ENCODE data around the gene ABHD16A. TPM values are rescaled to one million over a fixed set of nuclear protein-coding genes. Genes with fewer than 3 reads are reported as not detected.

ABHD16A gene
- total and polyA plus RNA-seq, 4 donors: 26.6 to 59.4 (median 34.9) TPM

DNA sequence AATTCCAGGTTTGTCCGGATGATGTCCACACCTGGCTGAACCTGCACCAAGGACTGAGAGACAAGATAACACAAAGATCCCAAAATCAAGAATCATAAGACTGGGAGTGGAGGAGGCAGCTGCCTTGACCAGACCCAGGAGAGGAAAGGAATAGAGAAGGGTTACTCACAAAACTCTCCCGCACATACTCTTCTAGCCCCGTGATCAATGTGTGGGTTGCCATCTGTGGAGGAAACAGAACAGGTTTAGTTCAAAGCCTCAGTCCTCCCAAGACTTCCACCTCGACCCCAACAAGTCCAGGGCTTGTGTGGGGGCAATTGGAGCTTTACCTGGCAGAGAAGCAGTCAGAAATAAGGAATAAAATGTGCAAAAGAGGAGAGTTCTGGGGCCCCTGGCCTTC, 61.8 kb downstream of the ABHD16A start:
- Histone ChIP-seq H3K9me3 (ENCODE audit: control insufficient read depth in 4 of 4, low read length in 3 of 4) (no peaks in the 10 kb centered on the region), H3K4me1 (ENCODE audit: control insufficient read depth in 4 of 4, insufficient read depth in 4 of 4, low read length in 3 of 4) (peaks cover 0 to 25% (median 19%) of the 10 kb centered on the region in 4 donors), H3K4me3 (ENCODE audit: low read depth in 1 of 3, low read length in 3 of 3) (no peak overlapping the region), H3K36me3 (ENCODE audit: control insufficient read depth in 4 of 4, insufficient read depth in 3 of 4, low read depth in 1 of 4, low read length in 3 of 4) (peaks cover 31 to 89% (median 64%) of the 10 kb centered on the region in 4 donors), H3K27ac (ENCODE audit: low read depth in 1 of 2, low read length in 2 of 2) (no peak overlapping the region), H3K9ac (ENCODE audit: low read depth in 1 of 2, low read length in 2 of 2) (no peak overlapping the region), H3K27me3 (ENCODE audit: control insufficient read depth in 4 of 4, insufficient read depth in 4 of 4, low read length in 3 of 4) (no peaks in the 10 kb centered on the region)
- TF ChIP-seq RXRA (IDR thresholded peaks at IDR 0.05) (no peak), HNF4A (conservative IDR thresholded peaks at IDR 0.05) (no peak), RAD21 (IDR thresholded peaks at IDR 0.05) (no peak), TAF1 (conservative IDR thresholded peaks at IDR 0.05) (no peak), HNF4G (IDR thresholded peaks at IDR 0.05) (no peak), YY1 (IDR thresholded peaks at IDR 0.05) (no peak), EGR1 (IDR thresholded peaks at IDR 0.05; ENCODE audit: low read depth in 2 of 2) (no peak), NR2F2 (IDR thresholded peaks at IDR 0.05) (no peak), JUND (IDR thresholded peaks at IDR 0.05) (no peak), GABPA (IDR thresholded peaks at IDR 0.05 in 1 of 2, conservative IDR thresholded peaks at IDR 0.05 in 1 of 2) (no peak)
- TF ChIP-seq, protein P1, sequence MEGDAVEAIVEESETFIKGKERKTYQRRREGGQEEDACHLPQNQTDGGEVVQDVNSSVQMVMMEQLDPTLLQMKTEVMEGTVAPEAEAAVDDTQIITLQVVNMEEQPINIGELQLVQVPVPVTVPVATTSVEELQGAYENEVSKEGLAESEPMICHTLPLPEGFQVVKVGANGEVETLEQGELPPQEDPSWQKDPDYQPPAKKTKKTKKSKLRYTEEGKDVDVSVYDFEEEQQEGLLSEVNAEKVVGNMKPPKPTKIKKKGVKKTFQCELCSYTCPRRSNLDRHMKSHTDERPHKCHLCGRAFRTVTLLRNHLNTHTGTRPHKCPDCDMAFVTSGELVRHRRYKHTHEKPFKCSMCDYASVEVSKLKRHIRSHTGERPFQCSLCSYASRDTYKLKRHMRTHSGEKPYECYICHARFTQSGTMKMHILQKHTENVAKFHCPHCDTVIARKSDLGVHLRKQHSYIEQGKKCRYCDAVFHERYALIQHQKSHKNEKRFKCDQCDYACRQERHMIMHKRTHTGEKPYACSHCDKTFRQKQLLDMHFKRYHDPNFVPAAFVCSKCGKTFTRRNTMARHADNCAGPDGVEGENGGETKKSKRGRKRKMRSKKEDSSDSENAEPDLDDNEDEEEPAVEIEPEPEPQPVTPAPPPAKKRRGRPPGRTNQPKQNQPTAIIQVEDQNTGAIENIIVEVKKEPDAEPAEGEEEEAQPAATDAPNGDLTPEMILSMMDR (IDR thresholded peaks at IDR 0.05; ENCODE audit: low read depth, low read length, missing input control): no peak
- TF ChIP-seq, protein P2, sequence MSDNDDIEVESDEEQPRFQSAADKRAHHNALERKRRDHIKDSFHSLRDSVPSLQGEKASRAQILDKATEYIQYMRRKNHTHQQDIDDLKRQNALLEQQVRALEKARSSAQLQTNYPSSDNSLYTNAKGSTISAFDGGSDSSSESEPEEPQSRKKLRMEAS (IDR thresholded peaks at IDR 0.05): no peak
- TF ChIP-seq, protein P3, sequence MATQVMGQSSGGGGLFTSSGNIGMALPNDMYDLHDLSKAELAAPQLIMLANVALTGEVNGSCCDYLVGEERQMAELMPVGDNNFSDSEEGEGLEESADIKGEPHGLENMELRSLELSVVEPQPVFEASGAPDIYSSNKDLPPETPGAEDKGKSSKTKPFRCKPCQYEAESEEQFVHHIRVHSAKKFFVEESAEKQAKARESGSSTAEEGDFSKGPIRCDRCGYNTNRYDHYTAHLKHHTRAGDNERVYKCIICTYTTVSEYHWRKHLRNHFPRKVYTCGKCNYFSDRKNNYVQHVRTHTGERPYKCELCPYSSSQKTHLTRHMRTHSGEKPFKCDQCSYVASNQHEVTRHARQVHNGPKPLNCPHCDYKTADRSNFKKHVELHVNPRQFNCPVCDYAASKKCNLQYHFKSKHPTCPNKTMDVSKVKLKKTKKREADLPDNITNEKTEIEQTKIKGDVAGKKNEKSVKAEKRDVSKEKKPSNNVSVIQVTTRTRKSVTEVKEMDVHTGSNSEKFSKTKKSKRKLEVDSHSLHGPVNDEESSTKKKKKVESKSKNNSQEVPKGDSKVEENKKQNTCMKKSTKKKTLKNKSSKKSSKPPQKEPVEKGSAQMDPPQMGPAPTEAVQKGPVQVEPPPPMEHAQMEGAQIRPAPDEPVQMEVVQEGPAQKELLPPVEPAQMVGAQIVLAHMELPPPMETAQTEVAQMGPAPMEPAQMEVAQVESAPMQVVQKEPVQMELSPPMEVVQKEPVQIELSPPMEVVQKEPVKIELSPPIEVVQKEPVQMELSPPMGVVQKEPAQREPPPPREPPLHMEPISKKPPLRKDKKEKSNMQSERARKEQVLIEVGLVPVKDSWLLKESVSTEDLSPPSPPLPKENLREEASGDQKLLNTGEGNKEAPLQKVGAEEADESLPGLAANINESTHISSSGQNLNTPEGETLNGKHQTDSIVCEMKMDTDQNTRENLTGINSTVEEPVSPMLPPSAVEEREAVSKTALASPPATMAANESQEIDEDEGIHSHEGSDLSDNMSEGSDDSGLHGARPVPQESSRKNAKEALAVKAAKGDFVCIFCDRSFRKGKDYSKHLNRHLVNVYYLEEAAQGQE (IDR thresholded peaks at IDR 0.05): no peak
- TF ChIP-seq, protein P4, sequence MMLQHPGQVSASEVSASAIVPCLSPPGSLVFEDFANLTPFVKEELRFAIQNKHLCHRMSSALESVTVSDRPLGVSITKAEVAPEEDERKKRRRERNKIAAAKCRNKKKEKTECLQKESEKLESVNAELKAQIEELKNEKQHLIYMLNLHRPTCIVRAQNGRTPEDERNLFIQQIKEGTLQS (IDR thresholded peaks at IDR 0.05): no peak
- DNase-seq (ENCODE audit: low spot score): no peak
- 88% methylated on average over 4 of the region's 4 CpGs for WGBS

DNA sequence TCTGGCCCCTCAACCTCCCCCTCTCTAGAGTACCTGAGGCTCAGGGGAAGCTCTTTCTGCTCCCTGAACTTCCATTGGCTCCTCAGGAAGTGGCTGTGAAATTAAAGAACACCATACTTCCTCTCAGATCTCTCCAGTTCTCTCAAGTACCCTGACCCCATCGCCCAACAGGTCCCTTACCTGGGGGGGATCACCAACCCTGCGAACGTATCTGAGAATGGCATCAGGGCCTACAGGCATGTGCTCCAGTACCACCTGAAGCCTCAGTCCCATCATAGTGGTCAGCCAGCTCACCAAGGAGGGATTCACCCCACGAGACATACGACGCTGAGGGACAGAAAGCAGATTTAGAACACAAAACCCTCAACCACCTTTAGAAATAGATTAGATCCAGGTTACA, 62.5 kb downstream of the ABHD16A start:
- H3K4me1 ChIP-seq (ENCODE audit: control insufficient read depth in 4 of 4, insufficient read depth in 4 of 4, low read length in 3 of 4): peaks cover 0 to 25% (median 19%) of the 10 kb centered on the region in 4 donors
- WGBS: 98% methylated on average over 6 of the region's 6 CpGs
- TF ChIP-seq, protein P2 (IDR thresholded peaks at IDR 0.05): no peak
- TF ChIP-seq RAD21 (IDR thresholded peaks at IDR 0.05) (no peak), HNF4G (IDR thresholded peaks at IDR 0.05) (no peak), FOXA1 (IDR thresholded peaks at IDR 0.05) (no peak), JUND (IDR thresholded peaks at IDR 0.05) (no peak), FOXA2 (IDR thresholded peaks at IDR 0.05) (no peak), NR2F2 (IDR thresholded peaks at IDR 0.05) (no peak), SP1 (IDR thresholded peaks at IDR 0.05) (no peak), HNF4A (conservative IDR thresholded peaks at IDR 0.05) (no peak), RXRA (IDR thresholded peaks at IDR 0.05) (no peak)
- TF ChIP-seq, protein P1 (IDR thresholded peaks at IDR 0.05; ENCODE audit: low read depth, low read length, missing input control): no peak
- TF ChIP-seq, protein P5, sequence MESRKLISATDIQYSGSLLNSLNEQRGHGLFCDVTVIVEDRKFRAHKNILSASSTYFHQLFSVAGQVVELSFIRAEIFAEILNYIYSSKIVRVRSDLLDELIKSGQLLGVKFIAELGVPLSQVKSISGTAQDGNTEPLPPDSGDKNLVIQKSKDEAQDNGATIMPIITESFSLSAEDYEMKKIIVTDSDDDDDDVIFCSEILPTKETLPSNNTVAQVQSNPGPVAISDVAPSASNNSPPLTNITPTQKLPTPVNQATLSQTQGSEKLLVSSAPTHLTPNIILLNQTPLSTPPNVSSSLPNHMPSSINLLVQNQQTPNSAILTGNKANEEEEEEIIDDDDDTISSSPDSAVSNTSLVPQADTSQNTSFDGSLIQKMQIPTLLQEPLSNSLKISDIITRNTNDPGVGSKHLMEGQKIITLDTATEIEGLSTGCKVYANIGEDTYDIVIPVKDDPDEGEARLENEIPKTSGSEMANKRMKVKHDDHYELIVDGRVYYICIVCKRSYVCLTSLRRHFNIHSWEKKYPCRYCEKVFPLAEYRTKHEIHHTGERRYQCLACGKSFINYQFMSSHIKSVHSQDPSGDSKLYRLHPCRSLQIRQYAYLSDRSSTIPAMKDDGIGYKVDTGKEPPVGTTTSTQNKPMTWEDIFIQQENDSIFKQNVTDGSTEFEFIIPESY (IDR thresholded peaks at IDR 0.05): no peak
- TF ChIP-seq, protein P3 (IDR thresholded peaks at IDR 0.05): no peak

More for the DNA sequence above, 62.5 kb downstream of the ABHD16A start:
- DNase-seq (ENCODE audit: low spot score): no peak
- no peak overlapping the region for H3K27ac ChIP-seq (ENCODE audit: low read depth in 1 of 2, low read length in 2 of 2)
- peaks cover 34 to 89% (median 64%) of the 10 kb centered on the region in 4 donors for H3K36me3 ChIP-seq (ENCODE audit: control insufficient read depth in 4 of 4, insufficient read depth in 3 of 4, low read depth in 1 of 4, low read length in 3 of 4)
- no peaks in the 10 kb centered on the region for H3K9me3 ChIP-seq (ENCODE audit: control insufficient read depth in 4 of 4, low read length in 3 of 4)
- H3K27me3 ChIP-seq (ENCODE audit: control insufficient read depth in 4 of 4, insufficient read depth in 4 of 4, low read length in 3 of 4): no peaks in the 10 kb centered on the region
- no peak overlapping the region for H3K9ac ChIP-seq (ENCODE audit: low read depth in 1 of 2, low read length in 2 of 2)
- H3K4me3 ChIP-seq (ENCODE audit: low read depth in 1 of 3, low read length in 3 of 3): no peak overlapping the region

Measured in liver (tissue), 9 donors.